Activated CD8-positive, alpha-beta memory T cell treated with anti-CD3 and anti-CD28 coated beads, Interleukin-2, amount 10 ng/mL, durations not matched to agents 7 days and 5 days (primary cell): ENCODE data around the gene HBG1. TPM values are rescaled to one million over a fixed set of nuclear protein-coding genes. Genes with fewer than 3 reads are reported as not detected.

Experiments
- ATAC-seq: fragments of 150-1000 bp; cut with Tn5 transposase; one replicate; pipeline ENCODE4 v1.10.0; 2021; ENCODE audit warnings: moderate library complexity
- CTCF ChIA-PET: fragments of 350-600 bp; sonication (Branson Sonifier 250); formaldehyde crosslinking; loops from one replicate; lab custom pipeline; 2021; ENCODE audit warnings: antibody characterized with exemption; lab: Charles Lee
- DNase-seq: peaks from one replicate; pipeline ENCODE4 v3.0.0-alpha.2; 2020
- H3K27ac Mint-ChIP-seq: one replicate; pipeline ENCODE4 v1.8.0; 2021; ENCODE audit warnings: mild to moderate bottlenecking, mixed read lengths
- H3K27me3 Mint-ChIP-seq: one replicate; pipeline ENCODE4 v1.8.0; 2021; ENCODE audit warnings: mixed read lengths
- H3K36me3 Mint-ChIP-seq: one replicate; pipeline ENCODE4 v1.8.0; 2021; ENCODE audit warnings: mild to moderate bottlenecking, mixed read lengths
- H3K4me1 Mint-ChIP-seq: one replicate; pipeline ENCODE4 v1.8.0; 2021; ENCODE audit warnings: mixed read lengths
- H3K4me3 Mint-ChIP-seq: one replicate; pipeline ENCODE4 v1.8.0; 2021; ENCODE audit warnings: mild to moderate bottlenecking, moderate library complexity, mixed read lengths
- H3K9me3 Mint-ChIP-seq: one replicate; pipeline ENCODE4 v1.8.0; 2022; ENCODE audit warnings: low read depth, mixed read lengths
- total RNA-seq, 2 experiments: library from RNA; stranded (reverse); gene quantifications; one replicate each; pipeline ENCODE4 v1.2.3, GENCODE V29; 2021

HBG1 gene
- total RNA-seq, 2 experiments from 2014 or later = not detected

- no peak overlapping the region for H3K4me3 Mint-ChIP-seq
- H3K36me3 Mint-ChIP-seq = no peaks in the 10 kb centered on the region
- no peaks in the 10 kb centered on the region for H3K9me3 Mint-ChIP-seq
- DNase-seq (no peak), ATAC-seq (no peak)
- no peaks in the 10 kb centered on the region for H3K4me1 Mint-ChIP-seq
- no peak overlapping the region for H3K27ac Mint-ChIP-seq
- no peaks in the 10 kb centered on the region for H3K27me3 Mint-ChIP-seq
- CTCF ChIA-PET = no interaction called here
These were observed 24.8 kb downstream of the HBG1 start for GRCh38 chr11:5224538-5225479.

- H3K4me3 Mint-ChIP-seq = no peak overlapping the region
- CTCF ChIA-PET = no interaction called here
These were observed 26.0 kb downstream of the HBG1 start for GRCh38 chr11:5223686-5224085.

GRCh38 chr11:5223146-5223545, 26.5 kb downstream of the HBG1 start:
- ATAC-seq (no peak), DNase-seq (no peak)
- Mint-ChIP-seq H3K36me3 (no peaks in the 10 kb centered on the region), H3K9me3 (no peaks in the 10 kb centered on the region), H3K4me1 (no peaks in the 10 kb centered on the region), H3K4me3 (no peak overlapping the region), H3K27ac (no peak overlapping the region), H3K27me3 (no peaks in the 10 kb centered on the region)
- CTCF ChIA-PET = no interaction called here

More at GRCh38 chr11:5223686-5224085, 26.0 kb downstream of the HBG1 start:
- no peak for ATAC-seq
- no peak overlapping the region for H3K27ac Mint-ChIP-seq
- no peaks in the 10 kb centered on the region for H3K9me3 Mint-ChIP-seq
- no peaks in the 10 kb centered on the region for H3K4me1 Mint-ChIP-seq
- no peaks in the 10 kb centered on the region for H3K36me3 Mint-ChIP-seq
- DNase-seq = no peak
- H3K27me3 Mint-ChIP-seq = no peaks in the 10 kb centered on the region

GRCh38 chr11:5210376-5210885, 39.2 kb downstream of the HBG1 start:
- ATAC-seq = no peak
- no peaks in the 10 kb centered on the region for H3K9me3 Mint-ChIP-seq
- no peak overlapping the region for H3K4me3 Mint-ChIP-seq
- CTCF ChIA-PET = no interaction called here
- no peaks in the 10 kb centered on the region for H3K36me3 Mint-ChIP-seq
- H3K4me1 Mint-ChIP-seq = no peaks in the 10 kb centered on the region
- no peak for DNase-seq
- H3K27ac Mint-ChIP-seq = no peak overlapping the region
- no peaks in the 10 kb centered on the region for H3K27me3 Mint-ChIP-seq

DNA sequence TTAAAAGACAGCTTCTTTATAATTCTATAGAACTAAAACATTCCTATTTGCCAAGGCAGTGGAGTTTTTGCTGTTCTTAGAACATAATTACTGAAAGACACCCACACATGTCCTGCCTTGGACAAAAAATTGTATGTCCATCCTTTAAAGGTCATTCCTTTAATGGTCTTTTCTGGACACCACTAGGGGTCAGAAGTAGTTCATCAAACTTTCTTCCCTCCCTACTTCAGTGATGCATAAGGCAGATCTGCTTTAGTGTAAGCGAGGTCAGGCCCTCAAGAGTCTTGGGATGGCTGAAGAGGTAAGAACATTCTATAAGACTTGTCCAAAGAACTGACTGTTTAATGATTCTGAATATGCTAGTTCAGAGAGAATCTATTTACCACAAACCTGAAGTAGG, 44.9 kb downstream of the HBG1 start:
- Mint-ChIP-seq H3K36me3 (no peaks in the 10 kb centered on the region), H3K27ac (no peak overlapping the region), H3K27me3 (no peaks in the 10 kb centered on the region), H3K4me3 (no peak overlapping the region), H3K4me1 (no peaks in the 10 kb centered on the region), H3K9me3 (no peaks in the 10 kb centered on the region)
- no peak for ATAC-seq
- CTCF ChIA-PET = no interaction called here
- no peak for DNase-seq

GRCh38 chr11:5203366-5203765, 46.3 kb downstream of the HBG1 start:
- Mint-ChIP-seq H3K9me3 (no peaks in the 10 kb centered on the region), H3K4me1 (no peaks in the 10 kb centered on the region)
- CTCF ChIA-PET = no interaction called here

GRCh38 chr11:5200582-5200981, 49.1 kb downstream of the HBG1 start, which contains the start of gene OR51V1:
OR51V1 (minus strand) TSS chr11:5200682; CDS start chr11:5200682, 0 bp downstream.
- no peak within 1 kb of the TSS for H3K4me3 Mint-ChIP-seq
- H3K27ac Mint-ChIP-seq = no peak within 1 kb of the TSS
- no peaks in the 10 kb centered on the region for H3K27me3 Mint-ChIP-seq
- CTCF ChIA-PET = no interaction called here
- H3K4me1 Mint-ChIP-seq = no peaks in the 10 kb centered on the region
- H3K36me3 Mint-ChIP-seq = no peaks in the 10 kb centered on the region
- no peak for ATAC-seq
- H3K9me3 Mint-ChIP-seq = no peaks in the 10 kb centered on the region
- no peak for DNase-seq

More at GRCh38 chr11:5203366-5203765, 46.3 kb downstream of the HBG1 start:
- Mint-ChIP-seq H3K27me3 (no peaks in the 10 kb centered on the region), H3K27ac (no peak overlapping the region), H3K36me3 (no peaks in the 10 kb centered on the region), H3K4me3 (no peak overlapping the region)
- DNase-seq = no peak
- ATAC-seq = no peak

- CTCF ChIA-PET = interaction anchor here (0.6 kb wide), 1 partner anchor 16 kb away, joined by 3 read pairs; no protein-coding TSS in a partner anchor
These were observed 51.4 kb downstream of the HBG1 start for GRCh38 chr11:5198285-5198684.

More at GRCh38 chr11:5198285-5198684, 51.4 kb downstream of the HBG1 start:
- no peak for DNase-seq
- Mint-ChIP-seq H3K36me3 (no peaks in the 10 kb centered on the region), H3K9me3 (peaks cover 2% of the 10 kb centered on the region), H3K4me3 (no peak overlapping the region), H3K4me1 (no peaks in the 10 kb centered on the region), H3K27ac (no peak overlapping the region), H3K27me3 (no peaks in the 10 kb centered on the region)
- ATAC-seq = no peak

Other genes starting within 250 kb of the HBG1 start
- not detected for gene OR52J3, start 203.3 kb downstream of the HBG1 start, total RNA-seq
- not detected for gene OR52E2, start 190.2 kb downstream of the HBG1 start, total RNA-seq
- gene OR52E1, start 180.3 kb downstream of the HBG1 start, total RNA-seq = not detected
- not detected for gene OR52A5, start 111.5 kb downstream of the HBG1 start, total RNA-seq
- not detected for gene OR52A1, start 95.1 kb downstream of the HBG1 start, total RNA-seq
- gene OR51V1, start 49.2 kb downstream of the HBG1 start, total RNA-seq = not detected
- not detected for gene HBB, start 22.8 kb downstream of the HBG1 start, total RNA-seq
- not detected for gene HBD, start 15.4 kb downstream of the HBG1 start, total RNA-seq
- not detected for gene HBG2, start 4.9 kb upstream of the HBG1 start, total RNA-seq
- not detected for gene HBE1, start 20.1 kb upstream of the HBG1 start, total RNA-seq
- gene OR51B4, start 52.1 kb upstream of the HBG1 start, total RNA-seq = not detected
- gene OR51B2, start 74.4 kb upstream of the HBG1 start, total RNA-seq = not detected
- under 1 TPM in 1 of 2 experiments, not detected in 1; 0.47 TPM for gene OR51B5, start 93.7 kb upstream of the HBG1 start, total RNA-seq
- gene OR51B6, start 101.7 kb upstream of the HBG1 start, total RNA-seq = not detected
- not detected for gene OR51M1, start 134.0 kb upstream of the HBG1 start, total RNA-seq
- gene OR51Q1, start 172.3 kb upstream of the HBG1 start, total RNA-seq = not detected
- not detected for gene OR51I1, start 191.7 kb upstream of the HBG1 start, total RNA-seq
- not detected for gene OR51I2, start 199.5 kb upstream of the HBG1 start, total RNA-seq
- gene OR52D1, start 238.8 kb upstream of the HBG1 start, total RNA-seq = not detected